GM23338 (cell line): ENCODE data around the gene PIGS. TPM values are rescaled to one million over a fixed set of nuclear protein-coding genes. Genes with fewer than 3 reads are reported as not detected.

Source experiments
- ATAC-seq: fragments of 200-7000 bp; cut with Tn5 transposase; 3 replicates; pipeline ENCODE4 v1.9.1; 2020
- DNase-seq: peaks from one replicate; pipeline ENCODE4 v3.0.0-alpha.2; 2015; ENCODE audit warnings: low spot score
- H2AFZ ChIP-seq: fragments of 200-600 bp; sonication (generic); 2 replicates; pipeline ENCODE4 v1.8.0; 2016; ENCODE audit warnings: antibody characterized with exemption, mild to moderate bottlenecking, moderate library complexity
- H3F3A ChIP-seq: fragments of 200-600 bp; sonication (generic); replicated peaks from 2 replicates; pipeline ENCODE4 v1.8.0; 2017; ENCODE audit warnings: antibody characterized with exemption, mixed run types, low read depth
- H3K27ac ChIP-seq: fragments of 200-600 bp; sonication (generic); 2 replicates; pipeline ENCODE4 v1.6.1; 2016; ENCODE audit warnings: low read depth
- H3K27me3 ChIP-seq: fragments of 200-600 bp; sonication (generic); 2 replicates; pipeline ENCODE4 v1.8.0; 2016; ENCODE audit warnings: mild to moderate bottlenecking, mixed run types, moderate library complexity; ENCODE audit not compliant: insufficient read depth
- H3K36me3 ChIP-seq: fragments of 200-600 bp; sonication (generic); 2 replicates; pipeline ENCODE4 v1.8.0; 2016; ENCODE audit warnings: mild to moderate bottlenecking; ENCODE audit not compliant: insufficient read depth
- H3K4me1 ChIP-seq: fragments of 200-600 bp; sonication (generic); 2 replicates; pipeline ENCODE4 v1.8.0; 2016; ENCODE audit warnings: mild to moderate bottlenecking, moderate library complexity; ENCODE audit not compliant: insufficient read depth
- H3K4me2 ChIP-seq: fragments of 200-600 bp; sonication (generic); 2 replicates; pipeline ENCODE4 v1.7.1; 2017; ENCODE audit warnings: mixed run types
- H3K4me3 ChIP-seq: fragments of 200-600 bp; sonication (generic); 2 replicates; pipeline ENCODE4 v1.6.1; 2016; ENCODE audit warnings: mixed run types
- H3K79me2 ChIP-seq: fragments of 200-600 bp; sonication (generic); replicated peaks from 2 replicates; pipeline ENCODE4 v1.8.0; 2017; ENCODE audit warnings: mild to moderate bottlenecking; ENCODE audit not compliant: insufficient read depth
- H3K9me2 ChIP-seq: fragments of 200-600 bp; sonication (generic); 2 replicates; pipeline ENCODE4 v1.8.0; 2017; ENCODE audit not compliant: insufficient read depth
- H4K20me1 ChIP-seq: fragments of 200-600 bp; sonication (generic); replicated peaks from 2 replicates; pipeline ENCODE4 v1.8.0; 2017; ENCODE audit warnings: mild to moderate bottlenecking; ENCODE audit not compliant: insufficient read depth
- H3K27ac Mint-ChIP-seq: 2 replicates; pipeline ENCODE4 v1.8.0; 2020; ENCODE audit warnings: inconsistent platforms, mild to moderate bottlenecking, moderate library complexity, mixed read lengths
- H3K27me3 Mint-ChIP-seq: 3 replicates; pipeline ENCODE4 v1.8.0; 2022; ENCODE audit warnings: low read depth, mild to moderate bottlenecking, moderate library complexity, mixed read lengths, inconsistent platforms; ENCODE audit not compliant: insufficient read depth, poor library complexity
- H3K36me3 Mint-ChIP-seq: 3 replicates; pipeline ENCODE4 v1.8.0; 2021; ENCODE audit warnings: low read depth, mild to moderate bottlenecking, inconsistent platforms, moderate library complexity, mixed read lengths
- H3K4me1 Mint-ChIP-seq: 3 replicates; pipeline ENCODE4 v1.8.0; 2020; ENCODE audit warnings: mild to moderate bottlenecking, inconsistent platforms, mixed read lengths
- H3K4me3 Mint-ChIP-seq: 3 replicates; pipeline ENCODE4 v1.8.0; 2021; ENCODE audit warnings: moderate library complexity, mild to moderate bottlenecking, inconsistent platforms, mixed read lengths
- H3K9me3 Mint-ChIP-seq: 3 replicates; pipeline ENCODE4 v1.8.0; 2020; ENCODE audit warnings: moderate library complexity, mild to moderate bottlenecking, inconsistent platforms, mixed read lengths
- CREB1 ChIP-seq: fragments of 250-450 bp; sonication (Bioruptor Pico); IDR thresholded peaks from 2 replicates; pipeline ENCODE4 v1.5.0; 2020; ENCODE audit warnings: low read depth, mild to moderate bottlenecking, moderate library complexity
- ETS1 ChIP-seq: IDR thresholded peaks from 2 replicates; pipeline ENCODE4 v1.6.1; 2016; ENCODE audit warnings: antibody characterized with exemption
- EZH2 ChIP-seq: fragments of 200-600 bp; sonication (generic); IDR thresholded peaks from one replicate; pipeline ENCODE4 v1.8.0; 2017; ENCODE audit warnings: antibody characterized with exemption, mild to moderate bottlenecking, low read depth; ENCODE audit not compliant: unreplicated experiment
- EZH2phosphoT487 ChIP-seq: fragments of 200-600 bp; sonication (generic); IDR thresholded peaks from one replicate; pipeline ENCODE4 v1.8.1; 2018; ENCODE audit warnings: antibody characterized with exemption; ENCODE audit not compliant: unreplicated experiment
- JUNB ChIP-seq: IDR thresholded peaks from one replicate; pipeline ENCODE4 v1.6.1; 2016; ENCODE audit warnings: antibody characterized with exemption; ENCODE audit not compliant: unreplicated experiment
- NANOG ChIP-seq: IDR thresholded peaks from 2 replicates; pipeline ENCODE4 v1.6.1; 2016; ENCODE audit warnings: antibody characterized with exemption, borderline replicate concordance
- POLR2AphosphoS5 ChIP-seq: IDR thresholded peaks from 2 replicates; pipeline ENCODE4 v1.6.1; 2016; ENCODE audit warnings: antibody characterized with exemption, low read depth
- REST ChIP-seq: IDR thresholded peaks from one replicate; pipeline ENCODE4 v1.6.1; 2018; ENCODE audit warnings: antibody characterized with exemption; ENCODE audit not compliant: unreplicated experiment
- STAT1 ChIP-seq: IDR thresholded peaks from one replicate; pipeline ENCODE4 v1.6.1; 2016; ENCODE audit warnings: antibody characterized with exemption; ENCODE audit not compliant: unreplicated experiment
- ZNF114 ChIP-seq: fragments of 250-450 bp; sonication (Bioruptor Pico); IDR thresholded peaks from 2 replicates; pipeline ENCODE4 v1.5.0; 2020; ENCODE audit warnings: mild to moderate bottlenecking, moderate library complexity
- ZNF331 ChIP-seq: fragments of 250-450 bp; sonication (Bioruptor Pico); IDR thresholded peaks from 2 replicates; pipeline ENCODE4 v1.5.0; 2020; ENCODE audit warnings: low read depth, mild to moderate bottlenecking, moderate library complexity
- polyA plus RNA-seq: library from polyadenylated mRNA; unstranded; fragments of >200 nt; fragmentation: Nextera tagmentation; extraction: Ambion mirVana; gene quantifications from 2 replicates; pipeline ENCODE4 v1.2.1, GENCODE V29; 2016
- total RNA-seq: library from RNA; depleted of rRNA; stranded (reverse); fragments of >200 nt; shearing (Covaris generic); gene quantifications from 2 replicates; pipeline ENCODE4 v1.2.3, GENCODE V29; 2014
- TF ChIP-seq, protein P1 (sequence below): fragments of 250-450 bp; sonication (Bioruptor Pico); IDR thresholded peaks from 2 replicates; pipeline ENCODE4 v1.5.0; 2020; ENCODE audit warnings: mild to moderate bottlenecking, moderate library complexity
- TF ChIP-seq, protein P2 (sequence below), 2 experiments: fragments of 200-600 bp in 1 of 2; sonication (generic) in 1 of 2; conservative IDR thresholded peaks; 2 replicates each; pipeline versions ENCODE4 v1.5.1 to v1.6.1; 2016 to 2017; ENCODE audit warnings: antibody characterized with exemption in 2 of 2, low read depth in 2 of 2, mild to moderate bottlenecking in 2 of 2, moderate library complexity in 1 of 2

The PIGS gene
- total and polyA plus RNA-seq, 2 experiments from 2014 or later = 16.4 to 53.2 TPM

DNA sequence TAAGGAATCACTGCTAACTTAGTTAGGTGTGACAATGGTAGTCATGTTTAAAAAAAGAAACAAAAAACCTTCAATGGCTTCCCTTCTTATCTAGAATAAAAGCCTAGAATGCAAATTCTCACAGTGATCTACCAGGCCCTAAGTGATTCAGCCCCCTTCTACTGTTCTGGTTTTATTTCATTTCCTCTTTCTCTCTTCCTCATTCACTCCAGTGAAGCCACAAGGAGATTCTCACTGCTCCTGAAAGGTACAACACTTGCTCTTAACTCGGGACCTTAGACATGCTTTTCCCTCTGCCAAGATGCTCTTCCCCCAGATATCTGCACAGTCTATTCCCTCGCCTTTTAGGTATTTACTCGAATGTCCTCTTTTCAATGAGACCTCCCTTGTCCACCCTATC lies 3.7 kb downstream of the PIGS start (continued):
- TF ChIP-seq, protein P1, sequence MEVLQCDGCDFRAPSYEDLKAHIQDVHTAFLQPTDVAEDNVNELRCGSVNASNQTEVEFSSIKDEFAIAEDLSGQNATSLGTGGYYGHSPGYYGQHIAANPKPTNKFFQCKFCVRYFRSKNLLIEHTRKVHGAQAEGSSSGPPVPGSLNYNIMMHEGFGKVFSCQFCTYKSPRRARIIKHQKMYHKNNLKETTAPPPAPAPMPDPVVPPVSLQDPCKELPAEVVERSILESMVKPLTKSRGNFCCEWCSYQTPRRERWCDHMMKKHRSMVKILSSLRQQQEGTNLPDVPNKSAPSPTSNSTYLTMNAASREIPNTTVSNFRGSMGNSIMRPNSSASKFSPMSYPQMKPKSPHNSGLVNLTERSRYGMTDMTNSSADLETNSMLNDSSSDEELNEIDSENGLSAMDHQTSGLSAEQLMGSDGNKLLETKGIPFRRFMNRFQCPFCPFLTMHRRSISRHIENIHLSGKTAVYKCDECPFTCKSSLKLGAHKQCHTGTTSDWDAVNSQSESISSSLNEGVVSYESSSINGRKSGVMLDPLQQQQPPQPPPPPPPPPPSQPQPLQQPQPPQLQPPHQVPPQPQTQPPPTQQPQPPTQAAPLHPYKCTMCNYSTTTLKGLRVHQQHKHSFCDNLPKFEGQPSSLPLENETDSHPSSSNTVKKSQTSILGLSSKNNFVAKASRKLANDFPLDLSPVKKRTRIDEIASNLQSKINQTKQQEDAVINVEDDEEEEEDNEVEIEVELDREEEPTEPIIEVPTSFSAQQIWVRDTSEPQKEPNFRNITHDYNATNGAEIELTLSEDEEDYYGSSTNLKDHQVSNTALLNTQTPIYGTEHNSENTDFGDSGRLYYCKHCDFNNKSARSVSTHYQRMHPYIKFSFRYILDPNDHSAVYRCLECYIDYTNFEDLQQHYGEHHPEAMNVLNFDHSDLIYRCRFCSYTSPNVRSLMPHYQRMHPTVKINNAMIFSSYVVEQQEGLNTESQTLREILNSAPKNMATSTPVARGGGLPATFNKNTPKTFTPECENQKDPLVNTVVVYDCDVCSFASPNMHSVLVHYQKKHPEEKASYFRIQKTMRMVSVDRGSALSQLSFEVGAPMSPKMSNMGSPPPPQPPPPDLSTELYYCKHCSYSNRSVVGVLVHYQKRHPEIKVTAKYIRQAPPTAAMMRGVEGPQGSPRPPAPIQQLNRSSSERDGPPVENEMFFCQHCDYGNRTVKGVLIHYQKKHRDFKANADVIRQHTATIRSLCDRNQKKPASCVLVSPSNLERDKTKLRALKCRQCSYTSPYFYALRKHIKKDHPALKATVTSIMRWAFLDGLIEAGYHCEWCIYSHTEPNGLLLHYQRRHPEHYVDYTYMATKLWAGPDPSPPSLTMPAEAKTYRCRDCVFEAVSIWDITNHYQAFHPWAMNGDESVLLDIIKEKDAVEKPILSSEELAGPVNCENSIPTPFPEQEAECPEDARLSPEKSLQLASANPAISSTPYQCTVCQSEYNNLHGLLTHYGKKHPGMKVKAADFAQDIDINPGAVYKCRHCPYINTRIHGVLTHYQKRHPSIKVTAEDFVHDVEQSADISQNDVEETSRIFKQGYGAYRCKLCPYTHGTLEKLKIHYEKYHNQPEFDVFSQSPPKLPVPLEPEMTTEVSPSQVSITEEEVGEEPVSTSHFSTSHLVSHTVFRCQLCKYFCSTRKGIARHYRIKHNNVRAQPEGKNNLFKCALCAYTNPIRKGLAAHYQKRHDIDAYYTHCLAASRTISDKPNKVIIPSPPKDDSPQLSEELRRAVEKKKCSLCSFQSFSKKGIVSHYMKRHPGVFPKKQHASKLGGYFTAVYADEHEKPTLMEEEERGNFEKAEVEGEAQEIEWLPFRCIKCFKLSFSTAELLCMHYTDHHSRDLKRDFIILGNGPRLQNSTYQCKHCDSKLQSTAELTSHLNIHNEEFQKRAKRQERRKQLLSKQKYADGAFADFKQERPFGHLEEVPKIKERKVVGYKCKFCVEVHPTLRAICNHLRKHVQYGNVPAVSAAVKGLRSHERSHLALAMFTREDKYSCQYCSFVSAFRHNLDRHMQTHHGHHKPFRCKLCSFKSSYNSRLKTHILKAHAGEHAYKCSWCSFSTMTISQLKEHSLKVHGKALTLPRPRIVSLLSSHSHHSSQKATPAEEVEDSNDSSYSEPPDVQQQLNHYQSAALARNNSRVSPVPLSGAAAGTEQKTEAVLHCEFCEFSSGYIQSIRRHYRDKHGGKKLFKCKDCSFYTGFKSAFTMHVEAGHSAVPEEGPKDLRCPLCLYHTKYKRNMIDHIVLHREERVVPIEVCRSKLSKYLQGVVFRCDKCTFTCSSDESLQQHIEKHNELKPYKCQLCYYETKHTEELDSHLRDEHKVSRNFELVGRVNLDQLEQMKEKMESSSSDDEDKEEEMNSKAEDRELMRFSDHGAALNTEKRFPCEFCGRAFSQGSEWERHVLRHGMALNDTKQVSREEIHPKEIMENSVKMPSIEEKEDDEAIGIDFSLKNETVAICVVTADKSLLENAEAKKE = no peak
- TF ChIP-seq EZH2phosphoT487 = no peak

DNA sequence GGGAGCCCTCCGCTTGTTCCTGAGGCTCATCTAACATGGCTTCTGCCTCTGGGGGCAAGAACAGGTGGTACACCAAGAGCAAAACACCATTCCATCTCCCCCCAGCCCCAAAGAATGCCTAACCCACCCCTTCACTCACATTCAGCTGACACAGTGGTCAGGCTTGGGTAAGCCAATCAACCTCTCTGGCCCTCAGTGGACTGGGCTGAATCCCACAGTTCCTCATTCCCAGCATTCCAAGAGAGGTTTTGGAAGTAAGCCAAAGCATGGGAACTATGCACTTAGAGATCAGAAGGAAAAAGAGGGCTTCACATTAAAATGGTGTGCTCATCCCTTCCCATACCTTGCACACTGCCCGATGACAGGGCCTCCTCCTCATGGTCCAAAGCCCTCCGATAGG lies 7.8 kb downstream of the PIGS start:
- peaks cover 20% of the 10 kb centered on the region for H3K79me2 ChIP-seq
- no peak overlapping the region for H3K4me3 ChIP-seq
- no peak for ATAC-seq
- Mint-ChIP-seq H3K27ac (no peak overlapping the region), H3K4me3 (no peak overlapping the region), H3K36me3 (peaks cover 39% of the 10 kb centered on the region), H3K4me1 (no peaks in the 10 kb centered on the region), H3K27me3 (no peaks in the 10 kb centered on the region), H3K9me3 (no peaks in the 10 kb centered on the region)
- no peaks in the 10 kb centered on the region for H3K4me1 ChIP-seq
- H4K20me1 ChIP-seq = peaks cover 6% of the 10 kb centered on the region; the same call in 1 of the 2 replicates
- H3K27ac ChIP-seq = no peak overlapping the region
- no peak overlapping the region for H3K4me2 ChIP-seq
- no peaks in the 10 kb centered on the region for H3K9me2 ChIP-seq
- no peak overlapping the region for H2AFZ ChIP-seq
- H3K36me3 ChIP-seq = peaks cover 5% of the 10 kb centered on the region
- no peaks in the 10 kb centered on the region for H3F3A ChIP-seq
- DNase-seq = no peak
- no peaks in the 10 kb centered on the region for H3K27me3 ChIP-seq
- no peak for TF ChIP-seq JUNB
- no peak for TF ChIP-seq ZNF114
- no peak for TF ChIP-seq EZH2
- no peak for TF ChIP-seq ETS1
- TF ChIP-seq ZNF331 (CRISPR knock-in tag) = no peak
- no peak for TF ChIP-seq CREB1
- TF ChIP-seq EZH2phosphoT487 = no peak
- TF ChIP-seq STAT1 = no peak
- TF ChIP-seq POLR2AphosphoS5 = no peak
- TF ChIP-seq NANOG = no peak
- TF ChIP-seq, protein P2, sequence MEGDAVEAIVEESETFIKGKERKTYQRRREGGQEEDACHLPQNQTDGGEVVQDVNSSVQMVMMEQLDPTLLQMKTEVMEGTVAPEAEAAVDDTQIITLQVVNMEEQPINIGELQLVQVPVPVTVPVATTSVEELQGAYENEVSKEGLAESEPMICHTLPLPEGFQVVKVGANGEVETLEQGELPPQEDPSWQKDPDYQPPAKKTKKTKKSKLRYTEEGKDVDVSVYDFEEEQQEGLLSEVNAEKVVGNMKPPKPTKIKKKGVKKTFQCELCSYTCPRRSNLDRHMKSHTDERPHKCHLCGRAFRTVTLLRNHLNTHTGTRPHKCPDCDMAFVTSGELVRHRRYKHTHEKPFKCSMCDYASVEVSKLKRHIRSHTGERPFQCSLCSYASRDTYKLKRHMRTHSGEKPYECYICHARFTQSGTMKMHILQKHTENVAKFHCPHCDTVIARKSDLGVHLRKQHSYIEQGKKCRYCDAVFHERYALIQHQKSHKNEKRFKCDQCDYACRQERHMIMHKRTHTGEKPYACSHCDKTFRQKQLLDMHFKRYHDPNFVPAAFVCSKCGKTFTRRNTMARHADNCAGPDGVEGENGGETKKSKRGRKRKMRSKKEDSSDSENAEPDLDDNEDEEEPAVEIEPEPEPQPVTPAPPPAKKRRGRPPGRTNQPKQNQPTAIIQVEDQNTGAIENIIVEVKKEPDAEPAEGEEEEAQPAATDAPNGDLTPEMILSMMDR (conservative IDR thresholded peaks at IDR 0.05; ENCODE audit: low read depth in 2 of 2) = no peak
- TF ChIP-seq REST = no peak
